Caco-2 (cell line): ENCODE measurements around the gene PLPP3. TPM values are rescaled to one million over a fixed set of nuclear protein-coding genes. Genes with fewer than 3 reads are reported as not detected.

Source experiments
- BruUV-seq: library from RNA; stranded (reverse); fragments of 400-500 nt; replicated peaks from 2 replicates; lab custom pipeline; 2021; lab: Mats Ljungman, UMichigan
- CTCF ChIA-PET: fragments of 300-600 bp; sonication (Branson Sonifier 250); formaldehyde crosslinking; loops from one replicate; lab custom pipeline; 2022; ENCODE audit warnings: antibody characterized with exemption; lab: Charles Lee
- POLR2A ChIA-PET: fragments of 300-600 bp; sonication (Branson Sonifier 250); formaldehyde crosslinking; loops from one replicate; lab custom pipeline; 2022; ENCODE audit warnings: antibody characterized with exemption; lab: Charles Lee
- DNase-seq, 2 experiments: peaks; one replicate each; pipeline versions ENCODE4 v3.0.0 to v3.0.0-alpha.2; 2020 to 2022
- H3K27me3 ChIP-seq: replicated peaks from 2 replicates; pipeline ENCODE4 v1.6.0; 2011; ENCODE audit warnings: low read length; ENCODE audit not compliant: control insufficient read depth, insufficient read depth
- H3K36me3 ChIP-seq: 2 replicates; pipeline ENCODE4 v1.5.1; 2011; ENCODE audit warnings: low read length; ENCODE audit not compliant: control insufficient read depth, insufficient read depth
- H3K4me1 ChIP-seq: fragments of 250-450 bp; sonication (Bioruptor Pico); 2 replicates; pipeline ENCODE4 v1.5.1; 2020; ENCODE audit warnings: mild to moderate bottlenecking
- H3K4me3 ChIP-seq: 2 replicates; pipeline ENCODE4 v1.5.1; 2011; ENCODE audit warnings: low read depth, mild to moderate bottlenecking, control low read depth, low read length
- H3K9me3 ChIP-seq: fragments of 250-450 bp; sonication (Bioruptor Pico); 2 replicates; pipeline ENCODE4 v1.5.1; 2020; ENCODE audit warnings: mild to moderate bottlenecking, moderate library complexity
- H3K27ac Mint-ChIP-seq: one replicate; pipeline ENCODE4 v1.8.0; 2022; ENCODE audit warnings: mixed read lengths; ENCODE audit not compliant: unreplicated experiment
- H3K27me3 Mint-ChIP-seq: one replicate; pipeline ENCODE4 v1.8.0; 2022; ENCODE audit warnings: mixed read lengths; ENCODE audit not compliant: insufficient read depth, unreplicated experiment
- H3K36me3 Mint-ChIP-seq: one replicate; pipeline ENCODE4 v1.8.0; 2022; ENCODE audit warnings: mild to moderate bottlenecking, mixed read lengths; ENCODE audit not compliant: insufficient read depth, unreplicated experiment
- H3K4me1 Mint-ChIP-seq: one replicate; pipeline ENCODE4 v1.8.0; 2022; ENCODE audit warnings: low read depth, mixed read lengths; ENCODE audit not compliant: unreplicated experiment
- H3K4me3 Mint-ChIP-seq: one replicate; pipeline ENCODE4 v1.8.0; 2022; ENCODE audit warnings: mild to moderate bottlenecking, moderate library complexity, mixed read lengths; ENCODE audit not compliant: unreplicated experiment
- H3K9me3 Mint-ChIP-seq: one replicate; pipeline ENCODE4 v1.8.0; 2022; ENCODE audit warnings: mixed read lengths; ENCODE audit not compliant: unreplicated experiment
- CTCF ChIP-seq, 2 experiments: fragments of 200-600 bp in 1 of 2; IDR thresholded peaks; 1 replicate in 1 of 2; 2 replicates in 1 of 2; pipeline versions ENCODE4 v1.5.1 to v1.8.0; 2011 to 2022; ENCODE audit warnings: antibody characterized with exemption in 1 of 2, control low read depth in 1 of 2, inconsistent platforms in 1 of 2, low read depth in 1 of 2, low read length in 1 of 2, mild to moderate bottlenecking in 1 of 2, moderate library complexity in 1 of 2; ENCODE audit not compliant: insufficient read depth in 1 of 2, severe bottlenecking in 1 of 2, unreplicated experiment in 1 of 2
- intact Hi-C: fragments of 100-400 bp; cut with micrococcal nuclease; formaldehyde crosslinking; loops from one replicate; pipeline ENCODE4 v1.10.0; 2022; ENCODE audit not compliant: unreplicated experiment
- total RNA-seq: library from RNA; stranded (reverse); gene quantifications from 2 replicates; pipeline ENCODE4 v1.2.3, GENCODE V29; 2022

The PLPP3 gene
- total RNA-seq, 1 experiment from 2014 or later, result 41.0 TPM

GRCh38 chr1:56538532-56538931, 40.8 kb downstream of the PLPP3 start:
- no peaks in the 10 kb centered on the region; the same call in none of the 2 replicates for H3K36me3 ChIP-seq
- TF ChIP-seq CTCF (IDR thresholded peaks at IDR 0.05; ENCODE audit: insufficient read depth in 1 of 2, low read depth in 1 of 2, low read length in 1 of 2, severe bottlenecking in 1 of 2, unreplicated experiment in 1 of 2), result no peak
- no peak overlapping the region for H3K4me3 ChIP-seq
- H3K4me1 Mint-ChIP-seq, result peaks cover 19% of the 10 kb centered on the region
- H3K27ac Mint-ChIP-seq, result no peak overlapping the region
- peaks cover 55% of the 10 kb centered on the region for H3K36me3 Mint-ChIP-seq
- CTCF ChIA-PET, result no interaction called here
- POLR2A ChIA-PET, result no interaction called here
- H3K4me1 ChIP-seq, result peaks cover 29% of the 10 kb centered on the region
- H3K27me3 ChIP-seq, result no peaks in the 10 kb centered on the region
- H3K27me3 Mint-ChIP-seq, result no peaks in the 10 kb centered on the region
- no peak overlapping the region for H3K4me3 Mint-ChIP-seq
- H3K9me3 Mint-ChIP-seq, result no peaks in the 10 kb centered on the region
- no peak for DNase-seq
- no peaks in the 10 kb centered on the region for H3K9me3 ChIP-seq
- intact Hi-C loops, result loop anchor here (5.0 kb wide), 1 partner anchor 39 kb away; the partner anchor contains the start of gene PLPP3
- BruUV-seq, result no TSS peak

GRCh38 chr1:56537660-56538059, 41.7 kb downstream of the PLPP3 start:
- no peak overlapping the region for H3K27ac Mint-ChIP-seq
- Histone ChIP-seq H3K9me3 (no peaks in the 10 kb centered on the region), H3K4me3 (no peak overlapping the region), H3K36me3 (no peaks in the 10 kb centered on the region; the same call in none of the 2 replicates), H3K27me3 (no peaks in the 10 kb centered on the region), H3K4me1 (peaks cover 31% of the 10 kb centered on the region)
- H3K36me3 Mint-ChIP-seq, result peaks cover 48% of the 10 kb centered on the region
- no peak for TF ChIP-seq CTCF (IDR thresholded peaks at IDR 0.05; ENCODE audit: insufficient read depth in 1 of 2, low read depth in 1 of 2, low read length in 1 of 2, severe bottlenecking in 1 of 2, unreplicated experiment in 1 of 2)
- no peaks in the 10 kb centered on the region for H3K9me3 Mint-ChIP-seq
- BruUV-seq, result no TSS peak
- intact Hi-C loops, result loop anchor here (5.0 kb wide), 1 partner anchor 40 kb away; the partner anchor contains the start of gene PLPP3
- CTCF ChIA-PET, result no interaction called here
- POLR2A ChIA-PET, result no interaction called here
- no peaks in the 10 kb centered on the region for H3K27me3 Mint-ChIP-seq
- H3K4me1 Mint-ChIP-seq, result peaks cover 19% of the 10 kb centered on the region
- no peak for DNase-seq
- H3K4me3 Mint-ChIP-seq, result no peak overlapping the region

- Mint-ChIP-seq H3K4me3 (peak overlapping the region; percentile 24), H3K27ac (no peak overlapping the region), H3K27me3 (no peaks in the 10 kb centered on the region), H3K9me3 (no peaks in the 10 kb centered on the region), H3K4me1 (peaks cover 15% of the 10 kb centered on the region), H3K36me3 (peaks cover 39% of the 10 kb centered on the region)
- Histone ChIP-seq H3K27me3 (no peaks in the 10 kb centered on the region), H3K9me3 (no peaks in the 10 kb centered on the region), H3K36me3 (no peaks in the 10 kb centered on the region; the same call in none of the 2 replicates), H3K4me3 (no peak overlapping the region), H3K4me1 (peaks cover 31% of the 10 kb centered on the region)
- no peak for TF ChIP-seq CTCF (IDR thresholded peaks at IDR 0.05; ENCODE audit: insufficient read depth in 1 of 2, low read depth in 1 of 2, low read length in 1 of 2, severe bottlenecking in 1 of 2, unreplicated experiment in 1 of 2)
- ChIA-PET POLR2A (no interaction called here), CTCF (no interaction called here)
- intact Hi-C loops, result loop anchor here (1.0 to 5.0 kb wide), 2 partner anchors 41 to 42 kb away; partner anchors contain the start of gene PLPP3
- BruUV-seq, result TSS peak; percentile 11
- DNase-seq, result peak; percentile 57 to 58
Measured at GRCh38 chr1:56535939-56536338, 43.4 kb downstream of the PLPP3 start.
